SK-N-SH (cell line): ENCODE results near the gene AUTS2.
A peak's percentile ranks its signal among the peaks of the same experiment; 100 is the strongest.

Experiments
- EP300 ChIP-seq, 2 experiments: IDR thresholded peaks; 2 replicates each; pipeline versions ENCODE4 v1.4.0 to v1.6.1; 2012; ENCODE audit warnings: borderline replicate concordance in 1 of 2, low read depth in 1 of 2, low read length in 1 of 2
- JUND ChIP-seq: IDR thresholded peaks from 2 replicates; pipeline ENCODE4 v1.4.0; 2012
- NFIC ChIP-seq: IDR thresholded peaks from 2 replicates; pipeline ENCODE4 v1.4.0; 2012; ENCODE audit warnings: borderline replicate concordance
- POLR2AphosphoS5 ChIP-seq: IDR thresholded peaks from 2 replicates; pipeline ENCODE4 v1.6.1; 2012; ENCODE audit warnings: low read depth, low read length
- RAD21 ChIP-seq: IDR thresholded peaks from 2 replicates; pipeline ENCODE4 v1.6.1; 2012; ENCODE audit warnings: mild to moderate bottlenecking, low read length
- RXRA ChIP-seq: IDR thresholded peaks from 2 replicates; pipeline ENCODE4 v1.4.0; 2012; ENCODE audit warnings: low read depth, mild to moderate bottlenecking, borderline replicate concordance
- SMC3 ChIP-seq: IDR thresholded peaks from 2 replicates; pipeline ENCODE4 v1.6.1; 2012; ENCODE audit warnings: low read depth, low read length, improper control_type of control experiment
- TF ChIP-seq, protein P1 (sequence below): fragments of 200-600 bp; sonication (generic); IDR thresholded peaks from 2 replicates; pipeline ENCODE4 v1.6.1; 2017; ENCODE audit warnings: antibody characterized with exemption, mild to moderate bottlenecking, moderate library complexity
- TF ChIP-seq, protein P2 (sequence below): IDR thresholded peaks from 2 replicates; pipeline ENCODE4 v1.4.0; 2012; ENCODE audit warnings: low read depth, borderline replicate concordance
- TF ChIP-seq, protein P3 (sequence below): IDR thresholded peaks from 2 replicates; pipeline ENCODE4 v1.4.0; 2012; ENCODE audit warnings: low read depth, borderline replicate concordance
- TF ChIP-seq, protein P4 (sequence below): IDR thresholded peaks from 2 replicates; pipeline ENCODE4 v1.4.0; 2012; ENCODE audit warnings: low read depth

DNA sequence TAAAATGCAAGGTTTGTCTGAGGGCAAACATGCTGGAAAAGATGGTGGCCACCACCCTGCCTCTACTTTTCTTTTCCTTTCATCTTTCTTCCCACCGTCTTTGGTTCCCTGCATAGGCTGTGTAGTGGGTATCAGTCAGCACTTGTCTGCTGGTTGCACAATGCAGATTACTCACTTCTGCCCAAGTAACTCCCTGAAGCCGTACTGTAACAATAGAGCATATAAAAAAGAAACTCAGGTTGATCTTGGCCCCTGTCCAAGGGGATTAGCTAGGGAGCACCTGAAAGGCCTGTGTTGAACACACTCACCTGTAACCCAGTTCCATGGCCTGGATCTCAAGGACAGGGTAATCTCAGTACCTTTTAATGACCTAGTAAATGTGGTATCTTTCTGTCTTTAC is 1000.7 kb downstream of the AUTS2 start:
- TF ChIP-seq, protein P1, sequence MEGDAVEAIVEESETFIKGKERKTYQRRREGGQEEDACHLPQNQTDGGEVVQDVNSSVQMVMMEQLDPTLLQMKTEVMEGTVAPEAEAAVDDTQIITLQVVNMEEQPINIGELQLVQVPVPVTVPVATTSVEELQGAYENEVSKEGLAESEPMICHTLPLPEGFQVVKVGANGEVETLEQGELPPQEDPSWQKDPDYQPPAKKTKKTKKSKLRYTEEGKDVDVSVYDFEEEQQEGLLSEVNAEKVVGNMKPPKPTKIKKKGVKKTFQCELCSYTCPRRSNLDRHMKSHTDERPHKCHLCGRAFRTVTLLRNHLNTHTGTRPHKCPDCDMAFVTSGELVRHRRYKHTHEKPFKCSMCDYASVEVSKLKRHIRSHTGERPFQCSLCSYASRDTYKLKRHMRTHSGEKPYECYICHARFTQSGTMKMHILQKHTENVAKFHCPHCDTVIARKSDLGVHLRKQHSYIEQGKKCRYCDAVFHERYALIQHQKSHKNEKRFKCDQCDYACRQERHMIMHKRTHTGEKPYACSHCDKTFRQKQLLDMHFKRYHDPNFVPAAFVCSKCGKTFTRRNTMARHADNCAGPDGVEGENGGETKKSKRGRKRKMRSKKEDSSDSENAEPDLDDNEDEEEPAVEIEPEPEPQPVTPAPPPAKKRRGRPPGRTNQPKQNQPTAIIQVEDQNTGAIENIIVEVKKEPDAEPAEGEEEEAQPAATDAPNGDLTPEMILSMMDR: no peak
- TF ChIP-seq SMC3 (no peak), POLR2AphosphoS5 (no peak), RXRA (no peak), JUND (no peak), EP300 (IDR thresholded peaks at IDR 0.05; ENCODE audit: borderline replicate concordance in 1 of 2, low read depth in 1 of 2, low read length in 1 of 2) (no peak), NFIC (0 out of 2 replicates have a peak, but pooled peaks have one; percentile 8), RAD21 (no peak)
- TF ChIP-seq, protein P2, sequence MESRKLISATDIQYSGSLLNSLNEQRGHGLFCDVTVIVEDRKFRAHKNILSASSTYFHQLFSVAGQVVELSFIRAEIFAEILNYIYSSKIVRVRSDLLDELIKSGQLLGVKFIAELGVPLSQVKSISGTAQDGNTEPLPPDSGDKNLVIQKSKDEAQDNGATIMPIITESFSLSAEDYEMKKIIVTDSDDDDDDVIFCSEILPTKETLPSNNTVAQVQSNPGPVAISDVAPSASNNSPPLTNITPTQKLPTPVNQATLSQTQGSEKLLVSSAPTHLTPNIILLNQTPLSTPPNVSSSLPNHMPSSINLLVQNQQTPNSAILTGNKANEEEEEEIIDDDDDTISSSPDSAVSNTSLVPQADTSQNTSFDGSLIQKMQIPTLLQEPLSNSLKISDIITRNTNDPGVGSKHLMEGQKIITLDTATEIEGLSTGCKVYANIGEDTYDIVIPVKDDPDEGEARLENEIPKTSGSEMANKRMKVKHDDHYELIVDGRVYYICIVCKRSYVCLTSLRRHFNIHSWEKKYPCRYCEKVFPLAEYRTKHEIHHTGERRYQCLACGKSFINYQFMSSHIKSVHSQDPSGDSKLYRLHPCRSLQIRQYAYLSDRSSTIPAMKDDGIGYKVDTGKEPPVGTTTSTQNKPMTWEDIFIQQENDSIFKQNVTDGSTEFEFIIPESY: no peak
- TF ChIP-seq, protein P3, sequence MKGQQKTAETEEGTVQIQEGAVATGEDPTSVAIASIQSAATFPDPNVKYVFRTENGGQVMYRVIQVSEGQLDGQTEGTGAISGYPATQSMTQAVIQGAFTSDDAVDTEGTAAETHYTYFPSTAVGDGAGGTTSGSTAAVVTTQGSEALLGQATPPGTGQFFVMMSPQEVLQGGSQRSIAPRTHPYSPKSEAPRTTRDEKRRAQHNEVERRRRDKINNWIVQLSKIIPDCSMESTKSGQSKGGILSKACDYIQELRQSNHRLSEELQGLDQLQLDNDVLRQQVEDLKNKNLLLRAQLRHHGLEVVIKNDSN: no peak
- TF ChIP-seq, protein P4, sequence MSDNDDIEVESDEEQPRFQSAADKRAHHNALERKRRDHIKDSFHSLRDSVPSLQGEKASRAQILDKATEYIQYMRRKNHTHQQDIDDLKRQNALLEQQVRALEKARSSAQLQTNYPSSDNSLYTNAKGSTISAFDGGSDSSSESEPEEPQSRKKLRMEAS: no peak
